Smooth muscle cell (in vitro differentiated cells): ENCODE results near the gene BMP10. TPM values are rescaled to one million over a fixed set of nuclear protein-coding genes. Genes with fewer than 3 reads are reported as not detected.

Source experiments
- DNase-seq: peaks from one replicate; lab custom pipeline; 2025; ENCODE audit not compliant: unreplicated experiment; lab: John Stamatoyannopoulos, UW
- H2AFZ ChIP-seq: fragments of 200-600 bp; sonication (generic); 2 replicates; pipeline ENCODE4 v1.6.0; 2016; ENCODE audit warnings: antibody characterized with exemption, low read depth, mild to moderate bottlenecking
- H3F3A ChIP-seq: fragments of 200-600 bp; sonication (generic); 2 replicates; pipeline ENCODE4 v1.6.0; 2017; ENCODE audit warnings: antibody characterized with exemption, low read depth
- H3K27ac ChIP-seq: fragments of 200-600 bp; sonication (generic); 2 replicates; pipeline ENCODE4 v1.5.1; 2016; ENCODE audit warnings: low read depth, mild to moderate bottlenecking
- H3K27me3 ChIP-seq: fragments of 200-600 bp; sonication (generic); 2 replicates; pipeline ENCODE4 v1.6.1; 2016; ENCODE audit warnings: low read depth, mild to moderate bottlenecking
- H3K36me3 ChIP-seq: fragments of 200-600 bp; sonication (generic); 2 replicates; pipeline ENCODE4 v1.5.1; 2016; ENCODE audit warnings: low read depth
- H3K4me1 ChIP-seq: fragments of 200-600 bp; sonication (generic); 2 replicates; pipeline ENCODE4 v1.5.1; 2016; ENCODE audit warnings: low read depth
- H3K4me2 ChIP-seq: fragments of 200-600 bp; sonication (generic); 2 replicates; pipeline ENCODE4 v1.6.0; 2016; ENCODE audit warnings: mild to moderate bottlenecking
- H3K4me3 ChIP-seq: fragments of 200-600 bp; sonication (generic); 2 replicates; pipeline ENCODE4 v1.5.1; 2016; ENCODE audit warnings: mild to moderate bottlenecking
- H3K79me2 ChIP-seq: fragments of 200-600 bp; sonication (generic); 2 replicates; pipeline ENCODE4 v1.6.0; 2016; ENCODE audit warnings: low read depth, mild to moderate bottlenecking
- H3K9ac ChIP-seq: fragments of 200-600 bp; sonication (generic); 2 replicates; pipeline ENCODE4 v1.6.0; 2016; ENCODE audit warnings: low read depth
- H3K9me3 ChIP-seq: fragments of 200-600 bp; sonication (generic); replicated peaks from 2 replicates; pipeline ENCODE4 v1.5.1; 2016; ENCODE audit warnings: low read depth
- H4K20me1 ChIP-seq: fragments of 200-600 bp; sonication (generic); 2 replicates; pipeline ENCODE4 v1.6.0; 2016; ENCODE audit warnings: low read depth
- CTCF ChIP-seq: fragments of 200-600 bp; sonication (generic); IDR thresholded peaks from 2 replicates; pipeline ENCODE4 v1.5.1; 2017; ENCODE audit warnings: borderline replicate concordance, mild to moderate bottlenecking, antibody characterized with exemption; ENCODE audit not compliant: insufficient read depth, poor library complexity, severe bottlenecking
- WGBS: methylation state at CpG from one replicate; pipeline ENCODE4 v1.1.7; 2016; ENCODE audit warnings: low lambda C conversion rate; 5-methylcytosine and 5-hydroxymethylcytosine counted together
- polyA plus RNA-seq: library from polyadenylated mRNA; unstranded; fragments of >200 nt; fragmentation: Nextera tagmentation; extraction: Ambion mirVana; gene quantifications from 2 replicates; pipeline ENCODE4 v1.2.1, GENCODE V29; 2016
- total RNA-seq: library from RNA; depleted of rRNA; stranded (reverse); fragments of >200 nt; gene quantifications from 2 replicates; pipeline ENCODE4 v1.2.3, GENCODE V29; 2014

BMP10 gene
- total and polyA plus RNA-seq, 2 experiments from 2014 or later: not detected

- Histone ChIP-seq H4K20me1 (no peaks in the 10 kb centered on the region), H3K27ac (no peak overlapping the region), H3K9me3 (no peaks in the 10 kb centered on the region), H3K9ac (no peak overlapping the region), H2AFZ (no peak overlapping the region), H3K4me3 (no peak overlapping the region), H3K79me2 (no peaks in the 10 kb centered on the region), H3K27me3 (peaks cover 24% of the 10 kb centered on the region), H3K4me1 (peaks cover 6% of the 10 kb centered on the region), H3K36me3 (no peaks in the 10 kb centered on the region), H3K4me2 (no peak overlapping the region), H3F3A (no peaks in the 10 kb centered on the region)
- 81% methylated on average over 6 of the region's 6 CpGs for WGBS
- no peak for TF ChIP-seq CTCF
- DNase-seq: no peak
Observed at GRCh38 chr2:68878071-68878711, 7.0 kb upstream of the BMP10 start.

GRCh38 chr2:68877079-68877772, 6.0 kb upstream of the BMP10 start:
- H3F3A ChIP-seq: no peaks in the 10 kb centered on the region
- no peak for DNase-seq
- H3K27ac ChIP-seq: no peak overlapping the region
- H3K4me2 ChIP-seq: no peak overlapping the region
- H4K20me1 ChIP-seq: no peaks in the 10 kb centered on the region
- 84% methylated on average over 3 of the region's 3 CpGs for WGBS
- H3K4me1 ChIP-seq: peaks cover 6% of the 10 kb centered on the region
- no peak for TF ChIP-seq CTCF
- no peaks in the 10 kb centered on the region for H3K9me3 ChIP-seq
- H2AFZ ChIP-seq: no peak overlapping the region
- no peaks in the 10 kb centered on the region for H3K36me3 ChIP-seq
- no peak overlapping the region for H3K4me3 ChIP-seq
- H3K27me3 ChIP-seq: peaks cover 14% of the 10 kb centered on the region
- no peaks in the 10 kb centered on the region for H3K79me2 ChIP-seq
- H3K9ac ChIP-seq: no peak overlapping the region

- no peak overlapping the region for H2AFZ ChIP-seq
- H3F3A ChIP-seq: no peaks in the 10 kb centered on the region
- DNase-seq: no peak
- H3K27me3 ChIP-seq: peaks cover 11% of the 10 kb centered on the region
- no peaks in the 10 kb centered on the region for H3K4me1 ChIP-seq
- no peak overlapping the region for H3K4me3 ChIP-seq
- 37% methylated on average over 2 of the region's 2 CpGs for whole genome bisulfite sequencing
- no peaks in the 10 kb centered on the region for H3K79me2 ChIP-seq
- H3K9me3 ChIP-seq: no peaks in the 10 kb centered on the region
- H3K27ac ChIP-seq: no peak overlapping the region
- no peaks in the 10 kb centered on the region for H4K20me1 ChIP-seq
- TF ChIP-seq CTCF: no peak
- H3K36me3 ChIP-seq: no peaks in the 10 kb centered on the region
- H3K4me2 ChIP-seq: no peak overlapping the region
- no peak overlapping the region for H3K9ac ChIP-seq
Observed at GRCh38 chr2:68870215-68870614, 982 bp downstream of the BMP10 start.

- no peaks in the 10 kb centered on the region for H3K9me3 ChIP-seq
- H3K27me3 ChIP-seq: peaks cover 53% of the 10 kb centered on the region
- no peak for TF ChIP-seq CTCF
- no peaks in the 10 kb centered on the region for H3K36me3 ChIP-seq
- no peak for DNase-seq
- H4K20me1 ChIP-seq: no peaks in the 10 kb centered on the region
- H3K27ac ChIP-seq: no peak overlapping the region
- H2AFZ ChIP-seq: no peak overlapping the region
- H3K4me3 ChIP-seq: no peak overlapping the region
- H3K4me1 ChIP-seq: peaks cover 6% of the 10 kb centered on the region
- no peak overlapping the region for H3K9ac ChIP-seq
- H3K4me2 ChIP-seq: no peak overlapping the region
- no peaks in the 10 kb centered on the region for H3K79me2 ChIP-seq
- no peaks in the 10 kb centered on the region for H3F3A ChIP-seq
Observed at GRCh38 chr2:68865108-68865507, 6.1 kb downstream of the BMP10 start.
